ENCODE data around the gene STK17B.

STK17B gene

GRCh38 chr2:196171248-196171871 lies at the start of gene STK17B:
STK17B (minus strand) TSS chr2:196171578; CDS start chr2:196163383, 8,195 bp downstream.
- H3K9me3 Mint-ChIP-seq: no peaks in the 10 kb centered on the region
- peak within 1 kb of the TSS; percentile 95 to 99 for H3K27ac Mint-ChIP-seq
- peaks cover 33% of the 10 kb centered on the region for H3K4me1 Mint-ChIP-seq
- no peaks in the 10 kb centered on the region for H3K27me3 Mint-ChIP-seq
- peak within 1 kb of the TSS; percentile 93 to 99 for H3K4me3 Mint-ChIP-seq
- ATAC-seq: peak; percentile 75
- peak; percentile 92 to 96 for DNase-seq

- Mint-ChIP-seq H3K9me3 (peaks cover 0 to 4% of the 10 kb centered on the region in 2 donors), H3K4me3 (peak overlapping the region; percentile 22 to 38), H3K4me1 (peaks cover 80% of the 10 kb centered on the region), H3K27ac (peak overlapping the region in 1 of 2 donors; percentile 13), H3K27me3 (no peaks in the 10 kb centered on the region)
- ATAC-seq (peak; percentile 86), DNase-seq (no peak)
Observed at GRCh38 chr2:196220671-196221070, 49.3 kb upstream of the STK17B start.

- DNase-seq: no peak
- no peaks in the 10 kb centered on the region for H3K27me3 Mint-ChIP-seq
- peaks cover 79% of the 10 kb centered on the region for H3K4me1 Mint-ChIP-seq
- peak overlapping the region in 1 of 2 donors; percentile 16 for H3K4me3 Mint-ChIP-seq
- H3K9me3 Mint-ChIP-seq: peaks cover 0 to 4% of the 10 kb centered on the region in 2 donors
- ATAC-seq: no peak
- H3K27ac Mint-ChIP-seq: no peak overlapping the region
Observed at GRCh38 chr2:196219671-196220070, 48.3 kb upstream of the STK17B start.

GRCh38 chr2:196218106-196218505 lies 46.7 kb upstream of the STK17B start:
- DNase-seq: no peak
- peaks cover 77% of the 10 kb centered on the region for H3K4me1 Mint-ChIP-seq
- H3K9me3 Mint-ChIP-seq: peaks cover 0 to 4% of the 10 kb centered on the region in 2 donors
- ATAC-seq: no peak
- no peaks in the 10 kb centered on the region for H3K27me3 Mint-ChIP-seq
- peak overlapping the region in 1 of 2 donors; percentile 15 for H3K4me3 Mint-ChIP-seq
- H3K27ac Mint-ChIP-seq: peak overlapping the region in 1 of 2 donors; percentile 59

- DNase-seq (no peak), ATAC-seq (no peak)
- H3K4me1 Mint-ChIP-seq: peaks cover 83% of the 10 kb centered on the region
- peak overlapping the region in 1 of 2 donors; percentile 42 for H3K27ac Mint-ChIP-seq
- H3K9me3 Mint-ChIP-seq: peaks cover 0 to 11% of the 10 kb centered on the region in 2 donors
- H3K4me3 Mint-ChIP-seq: peak overlapping the region; percentile 15 to 59
- H3K27me3 Mint-ChIP-seq: no peaks in the 10 kb centered on the region
Observed at GRCh38 chr2:196217116-196217515, 45.7 kb upstream of the STK17B start.

GRCh38 chr2:196215376-196215775 lies 44.0 kb upstream of the STK17B start:
- peaks cover 0 to 8% of the 10 kb centered on the region in 2 donors for H3K9me3 Mint-ChIP-seq
- no peak for ATAC-seq
- no peaks in the 10 kb centered on the region for H3K27me3 Mint-ChIP-seq
- peak overlapping the region in 1 of 2 donors; percentile 69 for H3K4me3 Mint-ChIP-seq
- peak overlapping the region in 1 of 2 donors; percentile 65 for H3K27ac Mint-ChIP-seq
- DNase-seq: no peak
- peaks cover 90% of the 10 kb centered on the region for H3K4me1 Mint-ChIP-seq

- peak overlapping the region in 1 of 2 donors; percentile 48 for H3K4me3 Mint-ChIP-seq
- peaks cover 0 to 8% of the 10 kb centered on the region in 2 donors for H3K9me3 Mint-ChIP-seq
- no peak overlapping the region for H3K27ac Mint-ChIP-seq
- ATAC-seq: no peak
- no peak for DNase-seq
- peaks cover 89% of the 10 kb centered on the region for H3K4me1 Mint-ChIP-seq
- H3K27me3 Mint-ChIP-seq: no peaks in the 10 kb centered on the region
Observed at GRCh38 chr2:196214156-196214555, 42.8 kb upstream of the STK17B start.

GRCh38 chr2:196213252-196213980 lies 42.0 kb upstream of the STK17B start:
- ATAC-seq: peak; percentile 71
- Mint-ChIP-seq H3K27me3 (no peaks in the 10 kb centered on the region), H3K4me3 (peak overlapping the region; percentile 48 to 63), H3K27ac (peak overlapping the region; percentile 90 to 98), H3K9me3 (peaks cover 0 to 8% of the 10 kb centered on the region in 2 donors), H3K4me1 (peaks cover 93% of the 10 kb centered on the region)
- DNase-seq: peak in 1 of 2 donors; percentile 35

GRCh38 chr2:196208915-196209314 lies 37.5 kb upstream of the STK17B start:
- Mint-ChIP-seq H3K4me3 (no peak overlapping the region), H3K9me3 (peaks cover 0 to 8% of the 10 kb centered on the region in 2 donors), H3K27me3 (no peaks in the 10 kb centered on the region), H3K27ac (no peak overlapping the region), H3K4me1 (peaks cover 65% of the 10 kb centered on the region)
- DNase-seq (no peak), ATAC-seq (no peak)

- H3K4me3 Mint-ChIP-seq: no peak overlapping the region
- DNase-seq: no peak
- H3K9me3 Mint-ChIP-seq: no peaks in the 10 kb centered on the region
- peaks cover 51% of the 10 kb centered on the region for H3K4me1 Mint-ChIP-seq
- no peak for ATAC-seq
- H3K27ac Mint-ChIP-seq: no peak overlapping the region
- H3K27me3 Mint-ChIP-seq: no peaks in the 10 kb centered on the region
Observed at GRCh38 chr2:196206804-196207203, 35.4 kb upstream of the STK17B start.

GRCh38 chr2:196205881-196206435 lies 34.6 kb upstream of the STK17B start:
- Mint-ChIP-seq H3K9me3 (no peaks in the 10 kb centered on the region), H3K27ac (no peak overlapping the region), H3K4me1 (peaks cover 51% of the 10 kb centered on the region), H3K27me3 (no peaks in the 10 kb centered on the region), H3K4me3 (peak overlapping the region in 1 of 2 donors; percentile 9)
- no peak for ATAC-seq
- no peak for DNase-seq

- ATAC-seq (no peak), DNase-seq (no peak)
- Mint-ChIP-seq H3K27ac (no peak overlapping the region), H3K27me3 (no peaks in the 10 kb centered on the region), H3K4me3 (no peak overlapping the region), H3K9me3 (no peaks in the 10 kb centered on the region), H3K4me1 (peaks cover 54% of the 10 kb centered on the region)
Observed at GRCh38 chr2:196205011-196205766, 33.8 kb upstream of the STK17B start.

GRCh38 chr2:196201229-196202009 lies 30.0 kb upstream of the STK17B start:
- no peak for ATAC-seq
- Mint-ChIP-seq H3K27me3 (no peaks in the 10 kb centered on the region), H3K4me1 (peaks cover 47% of the 10 kb centered on the region), H3K4me3 (peak overlapping the region; percentile 45 to 71), H3K9me3 (no peaks in the 10 kb centered on the region), H3K27ac (peak overlapping the region; percentile 68 to 95)
- no peak for DNase-seq

GRCh38 chr2:196200557-196200956 lies 29.2 kb upstream of the STK17B start:
- DNase-seq (peak in 1 of 2 donors; percentile 61), ATAC-seq (peak; percentile 97)
- no peaks in the 10 kb centered on the region for H3K9me3 Mint-ChIP-seq
- H3K4me3 Mint-ChIP-seq: peak overlapping the region; percentile 45 to 71
- H3K27ac Mint-ChIP-seq: peak overlapping the region in 1 of 2 donors; percentile 95
- peaks cover 52% of the 10 kb centered on the region for H3K4me1 Mint-ChIP-seq
- no peaks in the 10 kb centered on the region for H3K27me3 Mint-ChIP-seq

Data from stimulated activated naive CD8-positive, alpha-beta T cell treated with anti-CD3 and anti-CD28 coated beads, Interleukin-15, amount 100 ng/mL, for 72 hours (primary cell).